Measurements from ENCODE around the gene RBFOX2.

DNA sequence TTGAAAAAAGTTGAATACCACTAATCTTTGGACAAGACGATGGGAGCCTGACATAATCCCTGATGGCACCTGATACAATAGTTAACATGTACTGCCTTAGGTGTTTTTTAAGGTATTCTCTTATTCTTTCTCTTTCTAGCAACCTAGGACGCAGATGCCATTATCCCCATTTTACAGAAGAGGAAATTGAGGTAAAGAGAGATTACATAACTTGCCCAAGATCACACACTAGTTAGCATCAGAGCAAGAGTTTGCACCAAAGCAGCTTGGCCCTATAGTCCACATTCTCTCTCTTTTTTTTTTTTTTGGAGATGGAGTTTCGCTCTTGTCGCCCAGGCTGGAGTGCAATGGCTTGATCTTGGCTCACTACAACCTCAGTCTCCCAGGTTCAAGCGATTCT, 35.7 kb upstream of the RBFOX2 start:
- TF ChIP-seq, protein P1, sequence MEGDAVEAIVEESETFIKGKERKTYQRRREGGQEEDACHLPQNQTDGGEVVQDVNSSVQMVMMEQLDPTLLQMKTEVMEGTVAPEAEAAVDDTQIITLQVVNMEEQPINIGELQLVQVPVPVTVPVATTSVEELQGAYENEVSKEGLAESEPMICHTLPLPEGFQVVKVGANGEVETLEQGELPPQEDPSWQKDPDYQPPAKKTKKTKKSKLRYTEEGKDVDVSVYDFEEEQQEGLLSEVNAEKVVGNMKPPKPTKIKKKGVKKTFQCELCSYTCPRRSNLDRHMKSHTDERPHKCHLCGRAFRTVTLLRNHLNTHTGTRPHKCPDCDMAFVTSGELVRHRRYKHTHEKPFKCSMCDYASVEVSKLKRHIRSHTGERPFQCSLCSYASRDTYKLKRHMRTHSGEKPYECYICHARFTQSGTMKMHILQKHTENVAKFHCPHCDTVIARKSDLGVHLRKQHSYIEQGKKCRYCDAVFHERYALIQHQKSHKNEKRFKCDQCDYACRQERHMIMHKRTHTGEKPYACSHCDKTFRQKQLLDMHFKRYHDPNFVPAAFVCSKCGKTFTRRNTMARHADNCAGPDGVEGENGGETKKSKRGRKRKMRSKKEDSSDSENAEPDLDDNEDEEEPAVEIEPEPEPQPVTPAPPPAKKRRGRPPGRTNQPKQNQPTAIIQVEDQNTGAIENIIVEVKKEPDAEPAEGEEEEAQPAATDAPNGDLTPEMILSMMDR (IDR thresholded peaks at IDR 0.05), result no peak
- TF ChIP-seq, protein P2, sequence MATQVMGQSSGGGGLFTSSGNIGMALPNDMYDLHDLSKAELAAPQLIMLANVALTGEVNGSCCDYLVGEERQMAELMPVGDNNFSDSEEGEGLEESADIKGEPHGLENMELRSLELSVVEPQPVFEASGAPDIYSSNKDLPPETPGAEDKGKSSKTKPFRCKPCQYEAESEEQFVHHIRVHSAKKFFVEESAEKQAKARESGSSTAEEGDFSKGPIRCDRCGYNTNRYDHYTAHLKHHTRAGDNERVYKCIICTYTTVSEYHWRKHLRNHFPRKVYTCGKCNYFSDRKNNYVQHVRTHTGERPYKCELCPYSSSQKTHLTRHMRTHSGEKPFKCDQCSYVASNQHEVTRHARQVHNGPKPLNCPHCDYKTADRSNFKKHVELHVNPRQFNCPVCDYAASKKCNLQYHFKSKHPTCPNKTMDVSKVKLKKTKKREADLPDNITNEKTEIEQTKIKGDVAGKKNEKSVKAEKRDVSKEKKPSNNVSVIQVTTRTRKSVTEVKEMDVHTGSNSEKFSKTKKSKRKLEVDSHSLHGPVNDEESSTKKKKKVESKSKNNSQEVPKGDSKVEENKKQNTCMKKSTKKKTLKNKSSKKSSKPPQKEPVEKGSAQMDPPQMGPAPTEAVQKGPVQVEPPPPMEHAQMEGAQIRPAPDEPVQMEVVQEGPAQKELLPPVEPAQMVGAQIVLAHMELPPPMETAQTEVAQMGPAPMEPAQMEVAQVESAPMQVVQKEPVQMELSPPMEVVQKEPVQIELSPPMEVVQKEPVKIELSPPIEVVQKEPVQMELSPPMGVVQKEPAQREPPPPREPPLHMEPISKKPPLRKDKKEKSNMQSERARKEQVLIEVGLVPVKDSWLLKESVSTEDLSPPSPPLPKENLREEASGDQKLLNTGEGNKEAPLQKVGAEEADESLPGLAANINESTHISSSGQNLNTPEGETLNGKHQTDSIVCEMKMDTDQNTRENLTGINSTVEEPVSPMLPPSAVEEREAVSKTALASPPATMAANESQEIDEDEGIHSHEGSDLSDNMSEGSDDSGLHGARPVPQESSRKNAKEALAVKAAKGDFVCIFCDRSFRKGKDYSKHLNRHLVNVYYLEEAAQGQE (IDR thresholded peaks at IDR 0.05; ENCODE audit: insufficient read depth in 1 of 2, low read depth in 2 of 2, low read length in 1 of 2), result no peak
- TF ChIP-seq TCF7L2 (IDR thresholded peaks at IDR 0.05; ENCODE audit: low read depth, low read length), result no peak
- no peak for TF ChIP-seq SIN3A (IDR thresholded peaks at IDR 0.05; ENCODE audit: borderline replicate concordance, insufficient read depth, low read depth, low read length)
- TF ChIP-seq POLR2AphosphoS5 (IDR thresholded peaks at IDR 0.05; ENCODE audit: low read depth, low read length), result no peak

All from Panc1 (cell line).